SK-N-SH (cell line): ENCODE data around the gene MINK1. TPM values are rescaled to one million over a fixed set of nuclear protein-coding genes. Genes with fewer than 3 reads are reported as not detected.

ENCODE experiments used
- CTCF ChIA-PET: fragments of 300-600, 350-600 bp; formaldehyde crosslinking; extraction: SDS; loops from one replicate; lab custom pipeline; 2021; lab: Yijun Ruan, JAX
- POLR2A ChIA-PET: fragments of 350-600 bp; sonication (Branson Sonifier 250); formaldehyde crosslinking; extraction: SDS; loops from one replicate; lab custom pipeline; 2020; ENCODE audit warnings: antibody characterized with exemption, inconsistent platforms; lab: Yijun Ruan, JAX
- DNase-seq: peaks from one replicate; pipeline ENCODE4 v3.0.0; 2012
- H2AFZ ChIP-seq: fragments of 200-600 bp; sonication (generic); 2 replicates; pipeline ENCODE4 v1.8.1; 2016; ENCODE audit warnings: antibody characterized with exemption, mild to moderate bottlenecking, low read depth
- H3F3A ChIP-seq: fragments of 200-600 bp; sonication (generic); replicated peaks from 2 replicates; pipeline ENCODE3; 2016; ENCODE audit warnings: antibody characterized with exemption, mild to moderate bottlenecking; ENCODE audit not compliant: insufficient read depth
- H3K27ac ChIP-seq, 2 experiments: fragments of 200-500 bp in 1 of 2; fragments of 200-600 bp in 1 of 2; sonication (Bioruptor generic) in 1 of 2; sonication (generic), shearing (Covaris generic) in 1 of 2; 2 replicates each; pipeline versions ENCODE4 v1.5.1 to v1.6.1; 2014 to 2016; ENCODE audit warnings: low read depth in 2 of 2, inconsistent platforms in 1 of 2, low read length in 1 of 2, mild to moderate bottlenecking in 1 of 2, mixed read lengths in 1 of 2
- H3K27me3 ChIP-seq: fragments of 200-600 bp; sonication (generic), shearing (Covaris generic); 2 replicates; pipeline ENCODE4 v1.6.1; 2016; ENCODE audit warnings: mixed run types; ENCODE audit not compliant: insufficient read depth
- H3K36me3 ChIP-seq, 2 experiments: fragments of 200-500 bp in 1 of 2; fragments of 200-600 bp in 1 of 2; sonication (Bioruptor generic) in 1 of 2; sonication (generic) in 1 of 2; replicated peaks in 1 of 2; 2 replicates each; pipeline versions ENCODE3 to v1.5.1; 2014 to 2016; ENCODE audit warnings: low read length in 1 of 2, mild to moderate bottlenecking in 1 of 2; ENCODE audit not compliant: insufficient read depth in 2 of 2, control insufficient read depth in 1 of 2
- H3K4me1 ChIP-seq, 2 experiments: fragments of 200-500 bp in 1 of 2; fragments of 200-600 bp in 1 of 2; sonication (Bioruptor generic) in 1 of 2; sonication (generic), shearing (Covaris generic) in 1 of 2; 2 replicates each; pipeline versions ENCODE4 v1.5.1 to v1.6.1; 2014 to 2016; ENCODE audit warnings: low read depth in 1 of 2, low read length in 1 of 2, mixed run types in 1 of 2; ENCODE audit not compliant: insufficient read depth in 2 of 2, control insufficient read depth in 1 of 2
- H3K4me2 ChIP-seq: fragments of 200-600 bp; sonication (generic), shearing (Covaris generic); 2 replicates; pipeline ENCODE4 v1.6.1; 2017; ENCODE audit warnings: mixed run types
- H3K4me3 ChIP-seq, 2 experiments: fragments of 200-500 bp in 1 of 2; fragments of 200-600 bp in 1 of 2; sonication (Bioruptor generic) in 1 of 2; sonication (generic), shearing (Covaris generic) in 1 of 2; 2 replicates each; pipeline versions ENCODE4 v1.5.1 to v1.8.1; 2014 to 2016; ENCODE audit warnings: low read depth in 2 of 2, inconsistent platforms in 1 of 2, low read length in 1 of 2, mild to moderate bottlenecking in 1 of 2, mixed read lengths in 1 of 2, moderate library complexity in 1 of 2
- H3K79me2 ChIP-seq: fragments of 200-600 bp; sonication (generic); 2 replicates; pipeline ENCODE4 v1.8.1; 2017; ENCODE audit warnings: mild to moderate bottlenecking; ENCODE audit not compliant: insufficient read depth
- H3K9ac ChIP-seq: fragments of 200-600 bp; sonication (generic); 2 replicates; pipeline ENCODE4 v1.6.1; 2017; ENCODE audit warnings: mixed run types
- H3K9me2 ChIP-seq: fragments of 200-600 bp; sonication (generic); 2 replicates; pipeline ENCODE4 v1.6.1; 2017; ENCODE audit warnings: mixed run types
- H3K9me3 ChIP-seq: fragments of 200-600 bp; sonication (generic); 2 replicates; pipeline ENCODE4 v1.6.1; 2017; ENCODE audit warnings: mixed run types, mild to moderate bottlenecking, moderate library complexity
- H4K20me1 ChIP-seq: fragments of 200-600 bp; sonication (generic); 2 replicates; pipeline ENCODE4 v1.6.1; 2017; ENCODE audit warnings: mild to moderate bottlenecking, mixed run types; ENCODE audit not compliant: insufficient read depth
- CHD2 ChIP-seq: fragments of 150-350 bp; IDR thresholded peaks from 2 replicates; pipeline ENCODE4 v1.6.1; 2018; ENCODE audit warnings: low read length; ENCODE audit not compliant: partially characterized antibody
- CTCF ChIP-seq: fragments of 200-600 bp; sonication (generic); IDR thresholded peaks from 2 replicates; pipeline ENCODE4 v1.6.1; 2017; ENCODE audit warnings: antibody characterized with exemption, mild to moderate bottlenecking, moderate library complexity
- EP300 ChIP-seq, 2 experiments: IDR thresholded peaks; 2 replicates each; pipeline versions ENCODE4 v1.4.0 to v1.6.1; 2012; ENCODE audit warnings: borderline replicate concordance in 1 of 2, low read depth in 1 of 2, low read length in 1 of 2
- EZH2phosphoT487 ChIP-seq: fragments of 200-600 bp; sonication (generic); IDR thresholded peaks from 2 replicates; pipeline ENCODE4 v1.6.1; 2017; ENCODE audit warnings: low read depth, mixed run types, mild to moderate bottlenecking, antibody characterized with exemption, moderate library complexity, borderline replicate concordance
- FOXJ3 ChIP-seq: sonication (generic); formaldehyde crosslinking; IDR thresholded peaks from 2 replicates; pipeline ENCODE4 v1.5.1; 2020; ENCODE audit warnings: mild to moderate bottlenecking, missing genetic modification reagents
- FOXM1 ChIP-seq: IDR thresholded peaks from 2 replicates; pipeline ENCODE4 v1.4.0; 2012; ENCODE audit warnings: low read depth, mild to moderate bottlenecking
- JUND ChIP-seq: IDR thresholded peaks from 2 replicates; pipeline ENCODE4 v1.4.0; 2012
- MEF2A ChIP-seq: IDR thresholded peaks from 2 replicates; pipeline ENCODE4 v1.4.0; 2012; ENCODE audit warnings: low read depth, borderline replicate concordance
- NRF1 ChIP-seq: IDR thresholded peaks from 2 replicates; pipeline ENCODE4 v1.6.1; 2012; ENCODE audit warnings: low read depth, mild to moderate bottlenecking, low read length
- POLR2AphosphoS5 ChIP-seq: IDR thresholded peaks from 2 replicates; pipeline ENCODE4 v1.6.1; 2012; ENCODE audit warnings: low read depth, low read length
- RFX5 ChIP-seq: IDR thresholded peaks from 2 replicates; pipeline ENCODE4 v1.6.1; 2012; ENCODE audit warnings: mild to moderate bottlenecking, improper control_type of control experiment, low read length
- SIN3A ChIP-seq: IDR thresholded peaks from 2 replicates; pipeline ENCODE4 v1.6.1; 2012; ENCODE audit warnings: low read depth, mild to moderate bottlenecking, low read length, moderate library complexity, borderline replicate concordance
- TAF1 ChIP-seq: IDR thresholded peaks from 2 replicates; pipeline ENCODE4 v1.6.1; 2012; ENCODE audit warnings: low read depth, mild to moderate bottlenecking, low read length, moderate library complexity, borderline replicate concordance
- TEAD4 ChIP-seq: IDR thresholded peaks from 2 replicates; pipeline ENCODE4 v1.4.0; 2012; ENCODE audit warnings: mild to moderate bottlenecking, borderline replicate concordance; ENCODE audit not compliant: insufficient read depth
- YY1 ChIP-seq: IDR thresholded peaks from 2 replicates; pipeline ENCODE4 v1.4.0; 2012; ENCODE audit warnings: low read depth, mild to moderate bottlenecking
- WGBS: methylation state at CpG from one replicate; pipeline ENCODE4 v1.1.6; 2017; ENCODE audit warnings: low lambda C conversion rate; 5-methylcytosine and 5-hydroxymethylcytosine counted together
- polyA plus RNA-seq, 3 experiments: library from polyadenylated mRNA; depleted of rRNA; stranded (reverse); fragments of >200 nt; gene quantifications; 2 replicates each; pipeline ENCODE4 v1.2.3, GENCODE V29; 2012
- TF ChIP-seq, protein P1 (sequence below): fragments of 150-350 bp; IDR thresholded peaks from 2 replicates; pipeline ENCODE4 v1.6.1; 2017; ENCODE audit warnings: antibody characterized with exemption, low read length, low read depth, borderline replicate concordance
- TF ChIP-seq, protein P2 (sequence below): IDR thresholded peaks from 2 replicates; pipeline ENCODE4 v1.4.0; 2012; ENCODE audit warnings: low read depth, borderline replicate concordance

The MINK1 gene
- polyA plus RNA-seq, 1 of the 3 experiments (the other 2 are of a cell fraction), result 64.7 TPM

GRCh38 chr17:4932756-4933155 lies 99.6 kb downstream of the MINK1 start:
- no peak overlapping the region for H3K4me2 ChIP-seq
- H2AFZ ChIP-seq, result no peak overlapping the region
- no peaks in the 10 kb centered on the region for H4K20me1 ChIP-seq
- TF ChIP-seq POLR2AphosphoS5 (no peak), YY1 (no peak), TEAD4 (no peak), TAF1 (no peak), EP300 (IDR thresholded peaks at IDR 0.05; ENCODE audit: borderline replicate concordance in 1 of 2, low read depth in 1 of 2, low read length in 1 of 2) (no peak), FOXM1 (no peak)
- TF ChIP-seq, all 33 proteins: peak for 0
- ChIA-PET CTCF (interaction anchor here (1.0 to 1.9 kb wide), 3 partner anchors 24 to 143 kb away, joined by 3 to 6 read pairs (median 3); partner anchors contain the start of gene CAMTA2), POLR2A (no interaction called here)
- Histone ChIP-seq H3K4me3 (no peak overlapping the region), H3K36me3 (peaks cover 13 to 14% of the 10 kb centered on the region in 2 experiments), H3K9me2 (no peaks in the 10 kb centered on the region), H3F3A (no peaks in the 10 kb centered on the region), H3K27me3 (no peaks in the 10 kb centered on the region), H3K79me2 (no peaks in the 10 kb centered on the region), H3K4me1 (peaks cover 0 to 9% of the 10 kb centered on the region in 2 experiments; a peak in 2 of 4 replicates), H3K9ac (no peak overlapping the region), H3K9me3 (no peaks in the 10 kb centered on the region), H3K27ac (no peak overlapping the region)
- DNase-seq, result no peak
- WGBS, result 94% methylated on average over 8 of the region's 12 CpGs

GRCh38 chr17:4933646-4934045 lies 100.5 kb downstream of the MINK1 start:
- CTCF ChIA-PET, result interaction anchor here (0.8 to 2.0 kb wide), 7 partner anchors 10 to 58 kb away, joined by 3 to 10 read pairs (median 4); partner anchors contain the start of gene CHRNE

More at GRCh38 chr17:4933646-4934045, 100.5 kb downstream of the MINK1 start:
- Histone ChIP-seq H3K9me2 (no peaks in the 10 kb centered on the region), H3K9me3 (no peaks in the 10 kb centered on the region), H2AFZ (no peak overlapping the region), H4K20me1 (no peaks in the 10 kb centered on the region), H3K4me3 (no peak overlapping the region), H3F3A (no peaks in the 10 kb centered on the region), H3K4me2 (peak overlapping the region; percentile 59; the same call in 1 of the 2 replicates), H3K79me2 (peaks cover 8% of the 10 kb centered on the region; the same call in 1 of the 2 replicates), H3K9ac (0 out of 2 replicates have a peak overlapping the region, but pooled peaks have one; percentile 40), H3K36me3 (peaks cover 15 to 16% of the 10 kb centered on the region in 2 experiments), H3K27ac (no peak overlapping the region), H3K27me3 (no peaks in the 10 kb centered on the region), H3K4me1 (peaks cover 3 to 15% of the 10 kb centered on the region in 2 experiments; a peak in 2 of 4 replicates)
- TF ChIP-seq FOXJ3 (no peak), CTCF (no peak), RFX5 (no peak), EZH2phosphoT487 (no peak), FOXM1 (no peak), MEF2A (no peak), CHD2 (no peak), SIN3A (no peak), POLR2AphosphoS5 (no peak), NRF1 (no peak), JUND (no peak)
- TF ChIP-seq, protein P1, sequence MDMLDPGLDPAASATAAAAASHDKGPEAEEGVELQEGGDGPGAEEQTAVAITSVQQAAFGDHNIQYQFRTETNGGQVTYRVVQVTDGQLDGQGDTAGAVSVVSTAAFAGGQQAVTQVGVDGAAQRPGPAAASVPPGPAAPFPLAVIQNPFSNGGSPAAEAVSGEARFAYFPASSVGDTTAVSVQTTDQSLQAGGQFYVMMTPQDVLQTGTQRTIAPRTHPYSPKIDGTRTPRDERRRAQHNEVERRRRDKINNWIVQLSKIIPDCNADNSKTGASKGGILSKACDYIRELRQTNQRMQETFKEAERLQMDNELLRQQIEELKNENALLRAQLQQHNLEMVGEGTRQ, result no peak
- TF ChIP-seq, protein P2, sequence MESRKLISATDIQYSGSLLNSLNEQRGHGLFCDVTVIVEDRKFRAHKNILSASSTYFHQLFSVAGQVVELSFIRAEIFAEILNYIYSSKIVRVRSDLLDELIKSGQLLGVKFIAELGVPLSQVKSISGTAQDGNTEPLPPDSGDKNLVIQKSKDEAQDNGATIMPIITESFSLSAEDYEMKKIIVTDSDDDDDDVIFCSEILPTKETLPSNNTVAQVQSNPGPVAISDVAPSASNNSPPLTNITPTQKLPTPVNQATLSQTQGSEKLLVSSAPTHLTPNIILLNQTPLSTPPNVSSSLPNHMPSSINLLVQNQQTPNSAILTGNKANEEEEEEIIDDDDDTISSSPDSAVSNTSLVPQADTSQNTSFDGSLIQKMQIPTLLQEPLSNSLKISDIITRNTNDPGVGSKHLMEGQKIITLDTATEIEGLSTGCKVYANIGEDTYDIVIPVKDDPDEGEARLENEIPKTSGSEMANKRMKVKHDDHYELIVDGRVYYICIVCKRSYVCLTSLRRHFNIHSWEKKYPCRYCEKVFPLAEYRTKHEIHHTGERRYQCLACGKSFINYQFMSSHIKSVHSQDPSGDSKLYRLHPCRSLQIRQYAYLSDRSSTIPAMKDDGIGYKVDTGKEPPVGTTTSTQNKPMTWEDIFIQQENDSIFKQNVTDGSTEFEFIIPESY, result no peak
- no peak for DNase-seq
- POLR2A ChIA-PET, result interaction anchor here (0.5 to 1.3 kb wide), 2 partner anchors 25 to 75 kb away, joined by 5 read pairs; no protein-coding TSS in a partner anchor
- WGBS, result 79% methylated on average over 16 of the region's 16 CpGs
